PC-9 (cell line): ENCODE data around the gene TMEM109. TPM values are rescaled to one million over a fixed set of nuclear protein-coding genes. Genes with fewer than 3 reads are reported as not detected.

Source experiments
- BruUV-seq: library from RNA; stranded (reverse); fragments of 400-500 nt; replicated peaks from 2 replicates; lab custom pipeline; 2021; lab: Mats Ljungman, UMichigan
- CTCF ChIA-PET: fragments of 300-600 bp; sonication (Branson Sonifier 250); formaldehyde crosslinking; loops from one replicate; lab custom pipeline; 2022; ENCODE audit warnings: antibody characterized with exemption; lab: Charles Lee
- POLR2A ChIA-PET: fragments of 300-600 bp; sonication (Branson Sonifier 250); formaldehyde crosslinking; loops from one replicate; lab custom pipeline; 2022; ENCODE audit warnings: antibody characterized with exemption; ENCODE audit not compliant: unreplicated experiment; lab: Charles Lee
- DNase-seq, 2 experiments: peaks; one replicate each; pipeline versions ENCODE4 v3.0.0 to v3.0.0-alpha.2; 2015 to 2022; ENCODE audit warnings: mixed read lengths in 1 of 2
- H2AFZ ChIP-seq: fragments of 200-600 bp; sonication (generic); 2 replicates; pipeline ENCODE4 v1.8.1; 2017; ENCODE audit warnings: antibody characterized with exemption
- H3F3A ChIP-seq: fragments of 200-600 bp; sonication (generic); 2 replicates; pipeline ENCODE4 v1.8.1; 2017; ENCODE audit warnings: antibody characterized with exemption, mild to moderate bottlenecking, low read depth; ENCODE audit not compliant: insufficient read depth
- H3K27ac ChIP-seq: fragments of 200-600 bp; sonication (generic); 2 replicates; pipeline ENCODE4 v1.6.1; 2016; ENCODE audit warnings: mixed run types
- H3K27me3 ChIP-seq: fragments of 200-600 bp; sonication (generic); 2 replicates; pipeline ENCODE4 v1.6.1; 2016; ENCODE audit warnings: low read depth, mixed run types; ENCODE audit not compliant: insufficient read depth
- H3K36me3 ChIP-seq: fragments of 200-600 bp; sonication (generic); 2 replicates; pipeline ENCODE4 v1.6.1; 2016; ENCODE audit warnings: low read depth, mixed run types
- H3K4me1 ChIP-seq: fragments of 200-600 bp; sonication (generic); replicated peaks from 2 replicates; pipeline ENCODE4 v1.6.1; 2016; ENCODE audit warnings: mixed run types; ENCODE audit not compliant: insufficient read depth
- H3K4me2 ChIP-seq: fragments of 200-600 bp; sonication (generic); 2 replicates; pipeline ENCODE4 v1.6.1; 2017; ENCODE audit warnings: mixed run types
- H3K4me3 ChIP-seq: fragments of 200-600 bp; sonication (generic); 2 replicates; pipeline ENCODE4 v1.6.1; 2016; ENCODE audit warnings: mixed run types
- H3K79me2 ChIP-seq: fragments of 200-600 bp; sonication (generic); 2 replicates; pipeline ENCODE4 v1.6.1; 2017; ENCODE audit warnings: low read depth, mixed run types
- H3K9me2 ChIP-seq: fragments of 200-600 bp; sonication (generic); 2 replicates; pipeline ENCODE4 v1.8.1; 2017; ENCODE audit warnings: mild to moderate bottlenecking; ENCODE audit not compliant: insufficient read depth
- H3K9me3 ChIP-seq: fragments of 200-600 bp; sonication (generic); 2 replicates; pipeline ENCODE4 v1.8.1; 2016; ENCODE audit warnings: low read depth; ENCODE audit not compliant: insufficient read depth
- H4K20me1 ChIP-seq: fragments of 200-600 bp; sonication (generic); 2 replicates; pipeline ENCODE4 v1.8.1; 2017; ENCODE audit not compliant: insufficient read depth
- CTCF ChIP-seq: fragments of 200-600 bp; sonication (generic); conservative IDR thresholded peaks from 2 replicates; pipeline ENCODE4 v1.6.1; 2017; ENCODE audit warnings: mixed run types, antibody characterized with exemption, mild to moderate bottlenecking, moderate library complexity
- EZH2 ChIP-seq: fragments of 200-600 bp; sonication (generic); IDR thresholded peaks from 2 replicates; pipeline ENCODE4 v1.8.0; 2017; ENCODE audit warnings: antibody characterized with exemption, low read depth
- intact Hi-C: fragments of 100-400 bp; cut with micrococcal nuclease; formaldehyde crosslinking; loops from one replicate; pipeline ENCODE4 v1.10.0; 2022; ENCODE audit not compliant: unreplicated experiment
- total RNA-seq: library from RNA; stranded (reverse); gene quantifications from 2 replicates; pipeline ENCODE4 v1.2.3, GENCODE V29; 2021

The TMEM109 gene
- total RNA-seq, 1 experiment from 2014 or later, result 105 TPM

DNA sequence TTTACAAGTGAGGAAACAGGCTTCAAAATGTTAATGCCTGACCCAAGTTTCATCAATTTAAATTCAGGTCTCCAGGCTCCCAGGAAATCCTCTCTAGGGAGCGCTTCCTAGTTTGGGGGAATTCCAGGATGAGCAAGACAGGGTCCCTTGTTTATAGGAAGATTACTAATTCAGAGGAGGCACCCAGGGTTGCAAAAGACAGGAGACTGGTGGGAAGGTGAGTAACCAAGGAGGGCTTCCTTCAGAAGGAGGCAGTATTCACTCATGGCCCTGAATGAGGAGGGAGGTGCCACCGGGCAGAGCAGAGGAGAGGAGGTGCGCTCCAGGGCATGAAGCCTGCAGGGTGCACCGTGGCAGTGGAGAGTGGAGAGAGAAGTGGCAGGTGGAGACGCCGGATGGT, 11.9 kb downstream of the TMEM109 start:
- H4K20me1 ChIP-seq, result no peaks in the 10 kb centered on the region
- H2AFZ ChIP-seq, result no peak overlapping the region
- H3K9me3 ChIP-seq, result no peaks in the 10 kb centered on the region
- CTCF ChIA-PET, result no interaction called here
- TF ChIP-seq CTCF (no peak), EZH2 (no peak)
- H3K4me3 ChIP-seq, result peak overlapping the region; percentile 74; the same call in 1 of the 2 replicates
- POLR2A ChIA-PET, result interaction anchor here (0.6 kb wide), 1 partner anchor 17 kb away, joined by 6 read pairs; no protein-coding TSS in a partner anchor
- peaks cover 13% of the 10 kb centered on the region for H3K4me1 ChIP-seq
- H3K9me2 ChIP-seq, result no peaks in the 10 kb centered on the region
- peaks cover 12% of the 10 kb centered on the region; the same call in 1 of the 2 replicates for H3F3A ChIP-seq
- peak overlapping the region; percentile 91 for H3K4me2 ChIP-seq
- H3K79me2 ChIP-seq, result no peaks in the 10 kb centered on the region
- H3K27me3 ChIP-seq, result no peaks in the 10 kb centered on the region
- no peak overlapping the region for H3K27ac ChIP-seq
- H3K36me3 ChIP-seq, result 0 out of 2 replicates have a peak, but pooled peaks cover 5% of the 10 kb centered on the region
- peak in 1 of 2 experiments; percentile 66 for DNase-seq
- intact Hi-C loops, result loop anchor here (2.0 to 10.0 kb wide), 3 partner anchors 17 to 939 kb away; partner anchors contain the start of gene CD6
- no TSS peak for BruUV-seq

GRCh38 chr11:60926500-60926899, 12.5 kb downstream of the TMEM109 start:
- intact Hi-C loops, result loop anchor here (10.0 kb wide), 1 partner anchor 938 kb away; no protein-coding TSS in a partner anchor
- ChIA-PET POLR2A (interaction anchor here (0.6 kb wide), 1 partner anchor 70 kb away, joined by 7 read pairs; no protein-coding TSS in a partner anchor), CTCF (interaction anchor here (0.6 kb wide), 1 partner anchor 13 kb away, joined by 3 read pairs; the partner anchor contains the start of gene TMEM109)
- no peak for TF ChIP-seq CTCF
- H3K9me2 ChIP-seq, result no peaks in the 10 kb centered on the region
- no TSS peak for BruUV-seq
- H3K4me3 ChIP-seq, result no peak overlapping the region
- peaks cover 13% of the 10 kb centered on the region for H3K4me1 ChIP-seq
- H3F3A ChIP-seq, result peaks cover 12% of the 10 kb centered on the region; the same call in 1 of the 2 replicates
- H3K79me2 ChIP-seq, result no peaks in the 10 kb centered on the region
- no peak for DNase-seq
- no peak overlapping the region for H3K4me2 ChIP-seq
- no peaks in the 10 kb centered on the region for H3K9me3 ChIP-seq
- no peaks in the 10 kb centered on the region for H4K20me1 ChIP-seq
- no peak overlapping the region for H2AFZ ChIP-seq
- H3K27me3 ChIP-seq, result no peaks in the 10 kb centered on the region
- H3K27ac ChIP-seq, result no peak overlapping the region
- H3K36me3 ChIP-seq, result 0 out of 2 replicates have a peak, but pooled peaks cover 2% of the 10 kb centered on the region

DNA sequence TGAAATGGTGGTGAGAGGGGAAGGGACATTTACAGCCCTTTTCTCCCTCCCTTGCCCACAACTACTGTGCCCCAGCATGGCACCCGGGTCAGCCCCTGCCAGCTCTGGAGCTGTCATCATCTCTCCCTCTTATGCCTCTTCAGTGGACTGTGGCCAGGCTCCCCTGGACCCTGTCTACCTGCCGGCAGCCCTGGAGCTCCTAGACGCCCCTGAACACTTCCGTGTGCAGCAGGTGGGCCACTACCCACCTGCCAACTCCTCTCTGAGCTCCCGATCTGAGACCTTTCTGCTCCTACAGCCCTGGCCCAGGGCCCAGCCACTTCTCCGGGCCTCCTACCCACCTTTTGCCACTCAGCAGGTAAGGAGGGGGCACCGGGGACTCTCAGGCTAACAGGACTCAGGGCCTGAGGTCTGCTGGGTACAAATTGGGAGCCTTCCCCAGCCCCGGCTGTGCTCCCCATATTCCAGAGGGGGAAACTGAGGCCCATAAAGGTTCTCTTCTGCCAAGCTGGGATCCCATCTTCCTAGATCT, 13.2 kb downstream of the TMEM109 start:
- Histone ChIP-seq H4K20me1 (no peaks in the 10 kb centered on the region), H3K27me3 (no peaks in the 10 kb centered on the region), H3K4me1 (peaks cover 13% of the 10 kb centered on the region), H3K36me3 (no peaks in the 10 kb centered on the region), H3K27ac (no peak overlapping the region), H3K9me3 (no peaks in the 10 kb centered on the region), H2AFZ (no peak overlapping the region), H3K4me2 (no peak overlapping the region), H3K79me2 (no peaks in the 10 kb centered on the region), H3K9me2 (no peaks in the 10 kb centered on the region), H3F3A (peaks cover 12% of the 10 kb centered on the region; the same call in 1 of the 2 replicates), H3K4me3 (no peak overlapping the region)
- POLR2A ChIA-PET, result interaction anchor here (0.6 kb wide), 1 partner anchor 69 kb away, joined by 7 read pairs; no protein-coding TSS in a partner anchor
- BruUV-seq, result no TSS peak
- TF ChIP-seq EZH2, result no peak
- TF ChIP-seq CTCF, result no peak
- intact Hi-C loops, result loop anchor here (10.0 kb wide), 1 partner anchor 938 kb away; no protein-coding TSS in a partner anchor
- CTCF ChIA-PET, result interaction anchor here (0.6 kb wide), 1 partner anchor 13 kb away, joined by 3 read pairs; the partner anchor contains the start of gene TMEM109
- no peak for DNase-seq
